T-helper 1 cell treated with Interleukin-12 subunit alpha and Interleukin-12 subunit beta and Interleukin-4 antibody, amounts not matched to agents 30 μg/mL and 1 μg/mL, for 36 hours (primary cell): ENCODE data around the gene GPER1.

ENCODE experiments used
- H3K27ac Mint-ChIP-seq: one replicate; pipeline ENCODE4 v1.8.0; 2021; ENCODE audit warnings: mild to moderate bottlenecking, mixed read lengths
- H3K27me3 Mint-ChIP-seq: one replicate; pipeline ENCODE4 v1.8.0; 2021; ENCODE audit warnings: low read depth, mixed read lengths
- H3K36me3 Mint-ChIP-seq: one replicate; pipeline ENCODE4 v1.8.0; 2021; ENCODE audit warnings: low read depth, mixed read lengths
- H3K4me1 Mint-ChIP-seq: one replicate; pipeline ENCODE4 v1.8.0; 2021; ENCODE audit warnings: low read depth, mixed read lengths
- H3K4me3 Mint-ChIP-seq: one replicate; pipeline ENCODE4 v1.8.0; 2021; ENCODE audit warnings: mild to moderate bottlenecking, moderate library complexity, mixed read lengths
- H3K9me3 Mint-ChIP-seq: one replicate; pipeline ENCODE4 v1.8.0; 2021; ENCODE audit warnings: mixed read lengths

Gene GPER1

GRCh38 chr7:1050254-1050906, 37.5 kb upstream of the GPER1 start:
- H3K4me1 Mint-ChIP-seq: peaks cover 46% of the 10 kb centered on the region
- no peaks in the 10 kb centered on the region for H3K9me3 Mint-ChIP-seq
- H3K27me3 Mint-ChIP-seq: no peaks in the 10 kb centered on the region
- no peak overlapping the region for H3K4me3 Mint-ChIP-seq
- peaks cover 9% of the 10 kb centered on the region for H3K36me3 Mint-ChIP-seq
- no peak overlapping the region for H3K27ac Mint-ChIP-seq

- H3K4me1 Mint-ChIP-seq: peaks cover 40% of the 10 kb centered on the region
- peaks cover 6% of the 10 kb centered on the region for H3K36me3 Mint-ChIP-seq
- H3K27me3 Mint-ChIP-seq: no peaks in the 10 kb centered on the region
- H3K27ac Mint-ChIP-seq: peak overlapping the region; percentile 41
- H3K9me3 Mint-ChIP-seq: no peaks in the 10 kb centered on the region
- H3K4me3 Mint-ChIP-seq: no peak overlapping the region
These were observed 36.8 kb upstream of the GPER1 start for GRCh38 chr7:1050956-1051690.

- Mint-ChIP-seq H3K9me3 (no peaks in the 10 kb centered on the region), H3K36me3 (peaks cover 4% of the 10 kb centered on the region), H3K4me3 (no peak overlapping the region), H3K4me1 (peaks cover 29% of the 10 kb centered on the region), H3K27ac (no peak overlapping the region), H3K27me3 (no peaks in the 10 kb centered on the region)
These were observed 35.7 kb upstream of the GPER1 start for GRCh38 chr7:1052031-1052818.

- H3K4me3 Mint-ChIP-seq: no peak overlapping the region
- H3K9me3 Mint-ChIP-seq: no peaks in the 10 kb centered on the region
- peaks cover 4% of the 10 kb centered on the region for H3K36me3 Mint-ChIP-seq
- peaks cover 24% of the 10 kb centered on the region for H3K4me1 Mint-ChIP-seq
- no peaks in the 10 kb centered on the region for H3K27me3 Mint-ChIP-seq
- no peak overlapping the region for H3K27ac Mint-ChIP-seq
These were observed 34.9 kb upstream of the GPER1 start for GRCh38 chr7:1053002-1053411.

GRCh38 chr7:1053816-1054370, 34.0 kb upstream of the GPER1 start:
- peaks cover 21% of the 10 kb centered on the region for H3K4me1 Mint-ChIP-seq
- H3K27me3 Mint-ChIP-seq: no peaks in the 10 kb centered on the region

GRCh38 chr7:1054438-1054837, 33.5 kb upstream of the GPER1 start:
- Mint-ChIP-seq H3K27ac (no peak overlapping the region), H3K4me1 (peaks cover 20% of the 10 kb centered on the region), H3K9me3 (no peaks in the 10 kb centered on the region), H3K27me3 (no peaks in the 10 kb centered on the region), H3K4me3 (no peak overlapping the region), H3K36me3 (peaks cover 4% of the 10 kb centered on the region)

More at GRCh38 chr7:1053816-1054370, 34.0 kb upstream of the GPER1 start:
- Mint-ChIP-seq H3K9me3 (no peaks in the 10 kb centered on the region), H3K27ac (no peak overlapping the region), H3K36me3 (peaks cover 4% of the 10 kb centered on the region), H3K4me3 (no peak overlapping the region)

GRCh38 chr7:1054861-1055450, 33.0 kb upstream of the GPER1 start:
- H3K36me3 Mint-ChIP-seq: peaks cover 3% of the 10 kb centered on the region
- peak overlapping the region; percentile 52 for H3K27ac Mint-ChIP-seq
- H3K9me3 Mint-ChIP-seq: no peaks in the 10 kb centered on the region
- H3K4me1 Mint-ChIP-seq: peaks cover 16% of the 10 kb centered on the region
- H3K4me3 Mint-ChIP-seq: peak overlapping the region; percentile 71
- H3K27me3 Mint-ChIP-seq: no peaks in the 10 kb centered on the region

GRCh38 chr7:1055491-1055955, 32.4 kb upstream of the GPER1 start:
- H3K4me1 Mint-ChIP-seq: peaks cover 15% of the 10 kb centered on the region
- H3K4me3 Mint-ChIP-seq: peak overlapping the region; percentile 71
- H3K36me3 Mint-ChIP-seq: peaks cover 2% of the 10 kb centered on the region
- H3K27ac Mint-ChIP-seq: peak overlapping the region; percentile 52
- H3K27me3 Mint-ChIP-seq: no peaks in the 10 kb centered on the region
- no peaks in the 10 kb centered on the region for H3K9me3 Mint-ChIP-seq

GRCh38 chr7:1055956-1056784, 31.7 kb upstream of the GPER1 start:
- H3K27me3 Mint-ChIP-seq: no peaks in the 10 kb centered on the region
- H3K27ac Mint-ChIP-seq: no peak overlapping the region
- H3K36me3 Mint-ChIP-seq: peaks cover 2% of the 10 kb centered on the region
- H3K9me3 Mint-ChIP-seq: no peaks in the 10 kb centered on the region
- H3K4me1 Mint-ChIP-seq: peaks cover 15% of the 10 kb centered on the region
- H3K4me3 Mint-ChIP-seq: peak overlapping the region; percentile 71

GRCh38 chr7:1056785-1057410, 31.0 kb upstream of the GPER1 start:
- no peaks in the 10 kb centered on the region for H3K9me3 Mint-ChIP-seq
- H3K4me1 Mint-ChIP-seq: peaks cover 16% of the 10 kb centered on the region

GRCh38 chr7:1057416-1058291, 30.3 kb upstream of the GPER1 start:
- peaks cover 17% of the 10 kb centered on the region for H3K4me1 Mint-ChIP-seq
- H3K36me3 Mint-ChIP-seq: no peaks in the 10 kb centered on the region

More at GRCh38 chr7:1056785-1057410, 31.0 kb upstream of the GPER1 start:
- H3K36me3 Mint-ChIP-seq: no peaks in the 10 kb centered on the region
- H3K27ac Mint-ChIP-seq: no peak overlapping the region
- H3K4me3 Mint-ChIP-seq: no peak overlapping the region
- H3K27me3 Mint-ChIP-seq: peaks cover 2% of the 10 kb centered on the region

GRCh38 chr7:1058311-1058710, 29.6 kb upstream of the GPER1 start:
- Mint-ChIP-seq H3K36me3 (no peaks in the 10 kb centered on the region), H3K27ac (no peak overlapping the region), H3K4me3 (no peak overlapping the region), H3K9me3 (no peaks in the 10 kb centered on the region), H3K4me1 (peaks cover 17% of the 10 kb centered on the region), H3K27me3 (peaks cover 8% of the 10 kb centered on the region)

More at GRCh38 chr7:1057416-1058291, 30.3 kb upstream of the GPER1 start:
- no peak overlapping the region for H3K27ac Mint-ChIP-seq
- no peaks in the 10 kb centered on the region for H3K9me3 Mint-ChIP-seq
- no peak overlapping the region for H3K4me3 Mint-ChIP-seq
- H3K27me3 Mint-ChIP-seq: peaks cover 8% of the 10 kb centered on the region
